ENCODE measurements around the gene SRGAP1.

Gene SRGAP1

DNA sequence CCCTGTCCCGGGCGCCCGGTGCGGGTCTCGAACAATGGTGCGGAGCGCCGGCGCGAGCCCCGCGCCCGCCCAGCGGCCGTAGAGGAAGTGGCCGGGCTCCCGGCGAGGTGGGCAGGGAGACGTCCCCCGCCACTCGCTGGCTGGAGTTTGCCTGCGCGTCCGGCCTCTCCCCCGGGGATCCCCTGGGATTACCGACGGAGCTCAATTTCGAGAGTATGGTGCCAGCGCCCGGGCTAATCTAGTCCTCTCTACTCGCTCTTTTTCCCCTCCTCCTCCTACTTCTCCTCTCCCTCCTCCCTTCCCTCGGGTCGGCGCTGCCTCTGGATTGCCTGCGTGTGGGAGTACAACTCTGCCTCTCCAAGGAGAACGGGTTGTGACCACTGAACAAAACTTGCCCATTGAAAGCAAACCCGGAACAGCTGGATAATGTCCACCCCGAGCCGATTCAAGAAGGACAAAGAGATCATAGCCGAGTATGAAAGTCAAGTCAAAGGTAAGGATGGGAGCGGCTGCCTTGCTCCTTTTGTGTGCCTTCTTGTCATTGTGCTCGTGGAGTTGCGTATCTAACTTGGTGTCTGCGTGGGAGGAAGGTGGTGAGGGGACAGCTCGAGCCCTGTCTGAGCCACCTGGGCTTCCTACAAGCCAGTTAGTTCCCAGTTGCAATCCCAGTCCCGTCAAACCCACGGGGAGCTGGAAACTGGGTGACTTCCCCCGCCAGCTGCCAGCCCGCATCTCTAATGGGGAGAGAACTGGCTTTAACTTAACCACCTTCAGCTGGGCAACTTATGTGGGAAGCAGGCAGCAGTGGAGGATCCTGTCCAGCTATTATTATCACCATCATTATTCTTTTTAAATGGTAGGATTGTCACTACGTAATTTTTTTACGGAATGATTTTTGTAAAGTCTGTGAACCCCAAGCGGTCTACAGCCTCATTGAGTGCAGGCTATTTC is at the start of gene SRGAP1:
SRGAP1 (plus strand) TSS at position 310 of the 951 bp plus-strand sequence; CDS start at position 427, 117 bp downstream.
- H3K4me3 ChIP-seq (ENCODE audit: low read depth, low read length) = peak within 1 kb of the TSS; percentile 75
- in situ Hi-C loops (cut with HindIII; ENCODE audit: low sequenced_read_pairs) = no loop called here
- DNase-seq (ENCODE audit: low read depth) = no peak
- TF ChIP-seq, protein P1, sequence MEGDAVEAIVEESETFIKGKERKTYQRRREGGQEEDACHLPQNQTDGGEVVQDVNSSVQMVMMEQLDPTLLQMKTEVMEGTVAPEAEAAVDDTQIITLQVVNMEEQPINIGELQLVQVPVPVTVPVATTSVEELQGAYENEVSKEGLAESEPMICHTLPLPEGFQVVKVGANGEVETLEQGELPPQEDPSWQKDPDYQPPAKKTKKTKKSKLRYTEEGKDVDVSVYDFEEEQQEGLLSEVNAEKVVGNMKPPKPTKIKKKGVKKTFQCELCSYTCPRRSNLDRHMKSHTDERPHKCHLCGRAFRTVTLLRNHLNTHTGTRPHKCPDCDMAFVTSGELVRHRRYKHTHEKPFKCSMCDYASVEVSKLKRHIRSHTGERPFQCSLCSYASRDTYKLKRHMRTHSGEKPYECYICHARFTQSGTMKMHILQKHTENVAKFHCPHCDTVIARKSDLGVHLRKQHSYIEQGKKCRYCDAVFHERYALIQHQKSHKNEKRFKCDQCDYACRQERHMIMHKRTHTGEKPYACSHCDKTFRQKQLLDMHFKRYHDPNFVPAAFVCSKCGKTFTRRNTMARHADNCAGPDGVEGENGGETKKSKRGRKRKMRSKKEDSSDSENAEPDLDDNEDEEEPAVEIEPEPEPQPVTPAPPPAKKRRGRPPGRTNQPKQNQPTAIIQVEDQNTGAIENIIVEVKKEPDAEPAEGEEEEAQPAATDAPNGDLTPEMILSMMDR (IDR thresholded peaks at IDR 0.05; ENCODE audit: low read depth, low read length, missing control alignments) = peak; percentile 20

DNA sequence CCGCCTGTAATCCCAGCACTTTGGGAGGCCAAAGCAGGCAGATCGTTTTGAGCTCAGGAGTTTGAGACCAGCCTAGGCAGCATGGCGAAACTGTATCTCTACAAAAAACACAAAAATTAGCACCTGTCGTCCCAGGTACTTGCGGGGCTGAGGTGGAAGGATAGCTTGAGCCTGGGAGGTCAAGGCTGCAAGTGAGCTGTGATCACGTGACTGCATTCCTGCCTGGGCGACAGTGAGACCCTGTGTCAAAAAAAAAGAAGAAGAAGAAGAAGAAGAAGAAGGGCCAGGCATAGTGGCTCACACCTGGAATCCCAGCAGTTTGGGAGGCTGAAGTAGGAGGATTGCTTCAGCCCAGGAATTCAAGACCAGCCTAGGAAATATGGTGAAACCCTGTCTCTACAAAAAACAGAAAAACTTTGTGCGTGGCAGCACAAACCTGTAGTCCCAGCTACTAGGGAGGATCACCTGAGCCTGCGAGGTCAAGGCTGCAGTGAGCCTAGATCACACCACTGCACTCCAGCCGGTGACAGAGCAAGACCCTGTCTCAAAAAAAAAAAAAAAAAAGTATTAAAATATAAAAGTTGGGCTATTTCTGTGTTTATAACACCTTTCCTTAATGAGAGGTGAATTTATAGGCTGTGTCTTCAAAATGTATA is 49.3 kb upstream of the SRGAP1 start:
- no peak for DNase-seq (ENCODE audit: low read depth)
- in situ Hi-C loops (cut with HindIII; ENCODE audit: low sequenced_read_pairs) = no loop called here
- no peak overlapping the region for H3K4me3 ChIP-seq (ENCODE audit: low read depth, low read length)
- TF ChIP-seq, protein P1 (IDR thresholded peaks at IDR 0.05; ENCODE audit: low read depth, low read length, missing control alignments) = no peak

DNA sequence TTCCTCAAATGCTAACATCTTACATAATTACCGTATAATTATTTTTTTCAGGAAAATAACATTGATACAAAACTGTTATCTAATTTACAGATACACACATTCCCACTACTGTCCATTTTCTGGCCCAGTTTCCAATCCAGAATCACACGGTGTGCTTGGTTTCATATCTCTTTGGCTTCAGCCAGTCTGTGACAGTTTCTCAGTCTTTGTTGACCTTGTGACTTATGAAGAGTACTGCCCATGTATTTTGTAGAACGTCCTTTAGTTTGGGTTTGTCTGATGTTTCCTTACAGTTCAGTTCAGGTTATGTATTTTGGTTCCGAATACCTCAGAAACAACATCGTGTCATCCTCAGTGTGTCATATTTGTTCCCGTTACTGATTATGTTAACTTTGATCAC is 48.6 kb upstream of the SRGAP1 start:
- H3K4me3 ChIP-seq (ENCODE audit: low read depth, low read length) = no peak overlapping the region
- in situ Hi-C loops (cut with HindIII; ENCODE audit: low sequenced_read_pairs) = no loop called here
- no peak for DNase-seq (ENCODE audit: low read depth)
- TF ChIP-seq, protein P1 (IDR thresholded peaks at IDR 0.05; ENCODE audit: low read depth, low read length, missing control alignments) = no peak

DNA sequence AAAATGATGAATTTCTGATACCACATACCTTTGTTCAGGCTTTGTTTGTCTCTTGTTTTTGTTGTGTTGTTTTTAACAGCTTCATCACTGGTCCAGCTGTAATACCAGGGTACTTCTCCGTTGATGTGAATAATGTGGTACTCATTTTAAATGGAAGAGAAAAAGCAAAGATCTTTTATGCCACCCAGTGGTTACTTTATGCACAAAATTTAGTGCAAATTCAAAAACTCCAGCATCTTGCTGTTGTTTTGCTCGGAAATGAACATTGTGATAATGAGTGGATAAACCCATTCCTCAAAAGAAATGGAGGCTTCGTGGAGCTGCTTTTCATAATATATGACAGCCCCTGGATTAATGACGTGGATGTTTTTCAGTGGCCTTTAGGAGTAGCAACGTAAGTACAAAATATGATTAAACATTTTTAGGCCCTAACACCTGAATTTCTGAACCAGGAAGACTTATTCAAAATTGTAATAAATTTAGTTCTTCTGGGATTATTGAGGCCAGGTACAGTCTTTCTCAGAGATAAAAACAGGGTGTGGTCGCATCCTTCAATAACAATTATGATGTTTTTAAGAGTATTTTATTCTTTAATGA is 42.4 kb upstream of the SRGAP1 start:
- peak; percentile 26 for DNase-seq (ENCODE audit: low read depth)
- no peak overlapping the region for H3K4me3 ChIP-seq (ENCODE audit: low read depth, low read length)
- TF ChIP-seq, protein P1 (IDR thresholded peaks at IDR 0.05; ENCODE audit: low read depth, low read length, missing control alignments) = peak; percentile 50
- in situ Hi-C loops (cut with HindIII; ENCODE audit: low sequenced_read_pairs) = no loop called here

DNA sequence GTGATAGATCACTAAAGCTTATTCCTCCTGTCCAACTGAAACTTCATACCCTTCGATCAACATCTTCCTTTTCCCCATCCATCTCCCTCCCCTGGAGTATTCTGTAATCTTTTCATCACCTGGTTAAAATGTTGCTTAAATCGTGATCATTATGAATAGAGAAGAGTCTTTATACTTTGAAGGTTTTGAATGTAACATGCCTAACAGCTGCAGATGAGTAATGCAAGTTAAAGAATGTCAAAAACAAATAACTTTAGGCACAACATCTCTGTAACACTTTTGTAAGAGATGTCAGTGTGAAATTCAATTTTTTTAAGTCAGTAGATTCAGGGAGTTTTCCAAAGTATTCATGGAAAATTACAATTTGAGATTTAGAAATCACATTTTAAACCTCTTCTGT is 39.8 kb upstream of the SRGAP1 start:
- TF ChIP-seq, protein P1 (IDR thresholded peaks at IDR 0.05; ENCODE audit: low read depth, low read length, missing control alignments) = no peak
- in situ Hi-C loops (cut with HindIII; ENCODE audit: low sequenced_read_pairs) = no loop called here
- no peak for DNase-seq (ENCODE audit: low read depth)
- no peak overlapping the region for H3K4me3 ChIP-seq (ENCODE audit: low read depth, low read length)

Measured in astrocyte of the cerebellum (primary cell).